OCI-LY3 (cell line): ENCODE measurements around the gene SUGP2.

Experiments
- H2AFZ ChIP-seq: fragments of 200-600, 300-600 bp; shearing (Covaris generic); 2 replicates; pipeline ENCODE4 v1.6.0; 2014; ENCODE audit warnings: antibody characterized with exemption, low read depth, low read length
- H3K27ac ChIP-seq: fragments of 200-600, 300-600 bp; sonication (generic); 2 replicates; pipeline ENCODE4 v1.5.1; 2014; ENCODE audit warnings: mild to moderate bottlenecking, low read length, moderate library complexity, mixed read lengths
- H3K27me3 ChIP-seq: fragments of 200-600, 300-600 bp; sonication (generic); 2 replicates; pipeline ENCODE4 v1.6.1; 2014; ENCODE audit warnings: low read depth, low read length, mixed read lengths
- H3K36me3 ChIP-seq: fragments of 200-600, 300-600 bp; sonication (generic); replicated peaks from 2 replicates; pipeline ENCODE3; 2014; ENCODE audit warnings: low read depth, low read length, mixed read lengths
- H3K4me1 ChIP-seq: fragments of 300-600, 200-600 bp; sonication (generic); 2 replicates; pipeline ENCODE4 v1.6.1; 2014; ENCODE audit warnings: low read length, mixed read lengths
- H3K4me2 ChIP-seq: fragments of 200-600, 300-600 bp; sonication (generic); 2 replicates; pipeline ENCODE4 v1.6.1; 2014; ENCODE audit warnings: low read length, mixed read lengths
- H3K4me3 ChIP-seq: fragments of 300-600, 200-600 bp; sonication (generic); 2 replicates; pipeline ENCODE4 v1.5.1; 2014; ENCODE audit warnings: antibody characterized with exemption, mild to moderate bottlenecking, low read length, moderate library complexity
- H3K79me2 ChIP-seq: fragments of 300-600, 200-600 bp; shearing (Covaris generic); 2 replicates; pipeline ENCODE4 v1.6.1; 2014; ENCODE audit warnings: mild to moderate bottlenecking, low read length, mixed read lengths
- H3K9ac ChIP-seq: fragments of 300-600, 200-600 bp; shearing (Covaris generic); 2 replicates; pipeline ENCODE4 v1.6.0; 2014; ENCODE audit warnings: mild to moderate bottlenecking, low read length, moderate library complexity
- H3K9me3 ChIP-seq: fragments of 200-600, 300-600 bp; shearing (Covaris generic); 2 replicates; pipeline ENCODE4 v1.6.1; 2014; ENCODE audit warnings: low read length, mixed read lengths; ENCODE audit not compliant: insufficient read depth
- H4K20me1 ChIP-seq: fragments of 200-600, 300-600 bp; sonication (generic); 2 replicates; pipeline ENCODE4 v1.6.1; 2016; ENCODE audit warnings: low read length, mixed read lengths; ENCODE audit not compliant: insufficient read depth
- EZH2phosphoT487 ChIP-seq: fragments of 200-600 bp; shearing (Covaris generic); IDR thresholded peaks from 2 replicates; pipeline ENCODE4 v1.6.1; 2018; ENCODE audit warnings: antibody characterized with exemption, mixed run types, low read depth
- TF ChIP-seq, protein P1 (sequence below): fragments of 200-600, 300-600 bp; sonication (generic); IDR thresholded peaks from 2 replicates; pipeline ENCODE4 v1.5.1; 2014; ENCODE audit warnings: antibody characterized with exemption, low read length, low read depth

Gene SUGP2

DNA sequence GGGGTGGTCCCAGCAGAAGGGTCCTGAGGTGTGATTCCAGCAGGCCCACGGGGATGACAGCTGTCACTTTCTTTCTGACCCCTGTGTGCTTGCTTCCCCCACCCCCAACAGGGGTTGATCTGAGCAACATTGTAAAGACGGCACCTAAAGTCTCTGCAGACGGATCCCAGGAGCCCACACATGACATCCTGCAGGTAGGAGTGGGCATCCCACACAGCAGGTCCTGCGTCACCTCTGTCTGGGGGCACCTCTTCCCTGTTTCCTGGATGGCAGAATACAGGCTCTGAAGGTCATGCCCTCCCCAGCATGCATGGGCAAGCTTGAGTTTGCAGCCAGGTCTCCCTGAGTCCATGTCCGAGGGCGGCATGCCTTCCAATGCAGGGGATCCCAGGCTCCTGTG lies 10.6 kb upstream of the SUGP2 start:
- Histone ChIP-seq H3K4me3 (no peak overlapping the region), H3K79me2 (peaks cover 34% of the 10 kb centered on the region), H3K4me1 (no peaks in the 10 kb centered on the region), H2AFZ (no peak overlapping the region), H3K36me3 (peaks cover 21% of the 10 kb centered on the region), H3K9me3 (no peaks in the 10 kb centered on the region), H4K20me1 (no peaks in the 10 kb centered on the region), H3K9ac (no peak overlapping the region), H3K27ac (no peak overlapping the region), H3K4me2 (no peak overlapping the region), H3K27me3 (no peaks in the 10 kb centered on the region)
- TF ChIP-seq, protein P1, sequence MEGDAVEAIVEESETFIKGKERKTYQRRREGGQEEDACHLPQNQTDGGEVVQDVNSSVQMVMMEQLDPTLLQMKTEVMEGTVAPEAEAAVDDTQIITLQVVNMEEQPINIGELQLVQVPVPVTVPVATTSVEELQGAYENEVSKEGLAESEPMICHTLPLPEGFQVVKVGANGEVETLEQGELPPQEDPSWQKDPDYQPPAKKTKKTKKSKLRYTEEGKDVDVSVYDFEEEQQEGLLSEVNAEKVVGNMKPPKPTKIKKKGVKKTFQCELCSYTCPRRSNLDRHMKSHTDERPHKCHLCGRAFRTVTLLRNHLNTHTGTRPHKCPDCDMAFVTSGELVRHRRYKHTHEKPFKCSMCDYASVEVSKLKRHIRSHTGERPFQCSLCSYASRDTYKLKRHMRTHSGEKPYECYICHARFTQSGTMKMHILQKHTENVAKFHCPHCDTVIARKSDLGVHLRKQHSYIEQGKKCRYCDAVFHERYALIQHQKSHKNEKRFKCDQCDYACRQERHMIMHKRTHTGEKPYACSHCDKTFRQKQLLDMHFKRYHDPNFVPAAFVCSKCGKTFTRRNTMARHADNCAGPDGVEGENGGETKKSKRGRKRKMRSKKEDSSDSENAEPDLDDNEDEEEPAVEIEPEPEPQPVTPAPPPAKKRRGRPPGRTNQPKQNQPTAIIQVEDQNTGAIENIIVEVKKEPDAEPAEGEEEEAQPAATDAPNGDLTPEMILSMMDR: no peak
- TF ChIP-seq EZH2phosphoT487: no peak

DNA sequence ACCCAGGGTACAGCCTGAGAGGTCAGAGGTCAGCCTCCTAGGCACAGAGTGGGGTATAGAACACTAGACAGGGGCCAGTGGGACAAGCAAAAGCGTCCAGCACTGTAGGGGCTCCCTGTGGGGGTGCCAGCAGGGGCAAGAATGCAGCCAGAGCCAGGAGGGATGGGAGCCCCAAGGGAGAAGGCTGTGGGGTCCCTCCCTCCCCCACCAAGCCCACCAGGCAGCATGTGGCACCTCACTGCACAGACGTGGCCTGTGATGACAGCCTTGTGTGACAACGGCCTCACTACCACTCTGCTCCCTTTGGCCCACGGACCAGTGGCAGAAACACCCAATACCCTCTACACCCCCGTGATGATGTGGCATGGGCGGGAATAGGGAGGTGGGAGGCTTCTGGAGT lies 10.2 kb upstream of the SUGP2 start:
- no peaks in the 10 kb centered on the region for H3K27me3 ChIP-seq
- no peaks in the 10 kb centered on the region for H3K9me3 ChIP-seq
- H3K4me2 ChIP-seq: no peak overlapping the region
- H3K27ac ChIP-seq: no peak overlapping the region
- H2AFZ ChIP-seq: no peak overlapping the region
- TF ChIP-seq EZH2phosphoT487: no peak
- TF ChIP-seq, protein P1: no peak
- H3K4me1 ChIP-seq: no peaks in the 10 kb centered on the region
- H4K20me1 ChIP-seq: no peaks in the 10 kb centered on the region
- H3K4me3 ChIP-seq: no peak overlapping the region
- H3K9ac ChIP-seq: no peak overlapping the region
- peaks cover 37% of the 10 kb centered on the region for H3K79me2 ChIP-seq
- peaks cover 21% of the 10 kb centered on the region for H3K36me3 ChIP-seq

DNA sequence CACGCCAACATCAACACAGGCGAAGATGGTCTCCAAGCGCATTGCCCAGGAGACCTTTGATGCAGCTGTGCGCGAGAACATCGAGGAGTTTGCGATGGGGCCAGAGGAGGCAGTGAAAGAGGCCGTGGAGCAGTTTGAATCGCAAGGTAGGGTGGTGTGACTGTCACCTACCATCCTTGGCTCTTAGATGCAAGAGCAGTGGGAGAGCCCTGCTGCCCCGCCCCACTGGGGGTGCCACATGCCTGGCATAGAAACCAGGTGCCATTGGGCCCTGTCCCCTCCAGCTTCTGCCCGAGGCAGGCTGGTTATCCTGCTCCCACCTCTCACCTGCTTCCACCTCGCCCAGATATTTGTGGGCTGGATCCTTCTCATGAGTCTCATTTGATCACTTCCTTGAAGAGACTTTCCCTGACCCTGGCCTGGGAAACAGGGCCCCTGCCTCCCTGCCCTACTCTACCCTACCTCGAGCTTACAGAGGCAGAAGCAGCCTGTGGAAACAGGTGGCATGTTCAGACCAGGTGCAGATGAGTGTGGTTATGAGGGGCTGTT lies 9.5 kb upstream of the SUGP2 start:
- H3K79me2 ChIP-seq: peaks cover 44% of the 10 kb centered on the region
- no peaks in the 10 kb centered on the region for H3K4me1 ChIP-seq
- no peak overlapping the region for H3K4me2 ChIP-seq
- no peaks in the 10 kb centered on the region for H4K20me1 ChIP-seq
- no peak overlapping the region for H3K4me3 ChIP-seq
- H3K36me3 ChIP-seq: peaks cover 26% of the 10 kb centered on the region
- H3K9ac ChIP-seq: no peak overlapping the region
- no peaks in the 10 kb centered on the region for H3K9me3 ChIP-seq
- no peak for TF ChIP-seq EZH2phosphoT487
- TF ChIP-seq, protein P1: no peak
- no peaks in the 10 kb centered on the region for H3K27me3 ChIP-seq
- no peak overlapping the region for H2AFZ ChIP-seq
- H3K27ac ChIP-seq: no peak overlapping the region

DNA sequence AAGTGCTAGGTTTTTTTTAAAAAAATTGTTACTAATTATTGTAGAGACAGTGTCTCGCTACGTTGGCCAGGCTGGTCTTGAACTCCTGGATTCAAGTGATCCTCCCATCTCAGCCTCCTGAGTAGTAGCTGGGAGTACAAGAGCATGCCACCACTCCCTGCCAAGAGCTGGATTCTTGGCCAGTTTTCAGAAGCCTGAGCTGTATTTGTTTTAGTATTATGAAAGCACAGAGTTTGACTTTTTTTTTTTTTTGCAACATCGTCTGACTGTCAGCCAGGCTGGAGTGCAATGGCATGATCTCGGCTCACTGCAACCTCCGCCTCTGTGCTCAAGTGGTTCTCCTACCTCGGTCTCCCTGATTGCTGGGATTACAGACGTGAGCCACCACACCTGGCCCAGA lies 7.1 kb upstream of the SUGP2 start:
- no peak overlapping the region for H2AFZ ChIP-seq
- no peaks in the 10 kb centered on the region for H4K20me1 ChIP-seq
- no peak overlapping the region for H3K9ac ChIP-seq
- no peaks in the 10 kb centered on the region for H3K4me1 ChIP-seq
- H3K27ac ChIP-seq: no peak overlapping the region
- H3K4me3 ChIP-seq: no peak overlapping the region
- H3K9me3 ChIP-seq: no peaks in the 10 kb centered on the region
- TF ChIP-seq, protein P1: no peak
- no peak for TF ChIP-seq EZH2phosphoT487
- H3K79me2 ChIP-seq: peaks cover 67% of the 10 kb centered on the region
- peaks cover 37% of the 10 kb centered on the region for H3K36me3 ChIP-seq
- H3K27me3 ChIP-seq: no peaks in the 10 kb centered on the region
- no peak overlapping the region for H3K4me2 ChIP-seq
